ENCODE data around the gene BAD. TPM values are rescaled to one million over a fixed set of nuclear protein-coding genes. Genes with fewer than 3 reads are reported as not detected.
"Not testable (repeated sequence)": the region's sequence is repeated elsewhere in the genome, so short reads cannot be mapped to it uniquely, and the experiment has no call there.

The BAD gene
- total RNA-seq, 1 donor from 2014 or later = 26.6 TPM

GRCh38 chr11:64327993-64328392 lies 43.5 kb upstream of the BAD start:
- ChIA-PET CTCF (interaction anchor here (1.5 kb wide), 1 partner anchor 10 kb away, joined by 7 read pairs; the partner anchor contains the start of gene PRDX5), POLR2A (interaction anchor here (0.7 to 1.4 kb wide), 2 partner anchors 10 to 346 kb away, joined by 5 to 7 read pairs; partner anchors contain the start of genes PRDX5 and TRMT112)
- Mint-ChIP-seq H3K9me3 (peaks cover 1% of the 10 kb centered on the region), H3K27me3 (no peaks in the 10 kb centered on the region), H3K4me1 (peaks cover 11% of the 10 kb centered on the region), H3K4me3 (no peak overlapping the region), H3K27ac (no peak overlapping the region), H3K36me3 (ENCODE audit: low read depth) (no peaks in the 10 kb centered on the region)
- ATAC-seq (ENCODE audit: low read depth) = no peak
- DNase-seq = no peak
- intact Hi-C loops (cut with micrococcal nuclease) = no loop called here
- no peak for TF ChIP-seq CTCF (IDR thresholded peaks at IDR 0.05)

- no peak overlapping the region for H3K4me3 Mint-ChIP-seq
- intact Hi-C loops (cut with micrococcal nuclease) = no loop called here
- no peak for DNase-seq
- no peaks in the 10 kb centered on the region for H3K27me3 Mint-ChIP-seq
- H3K36me3 Mint-ChIP-seq (ENCODE audit: low read depth) = no peaks in the 10 kb centered on the region
- no peak overlapping the region for H3K27ac Mint-ChIP-seq
- ChIA-PET POLR2A (interaction anchor here (1.4 kb wide), 1 partner anchor 10 kb away, joined by 5 read pairs; the partner anchor contains the start of genes PRDX5 and TRMT112), CTCF (interaction anchor here (1.5 kb wide), 1 partner anchor 9 kb away, joined by 7 read pairs; the partner anchor contains the start of gene PRDX5)
- no peak for TF ChIP-seq CTCF (IDR thresholded peaks at IDR 0.05)
- H3K4me1 Mint-ChIP-seq = peaks cover 11% of the 10 kb centered on the region
- ATAC-seq (ENCODE audit: low read depth) = no peak
- peaks cover 1% of the 10 kb centered on the region for H3K9me3 Mint-ChIP-seq
These were observed 42.9 kb upstream of the BAD start for GRCh38 chr11:64327375-64327774.

- Mint-ChIP-seq H3K4me3 (no peak overlapping the region), H3K27ac (no peak overlapping the region), H3K36me3 (ENCODE audit: low read depth) (peaks cover 16% of the 10 kb centered on the region), H3K9me3 (peaks cover 1% of the 10 kb centered on the region), H3K4me1 (peaks cover 2% of the 10 kb centered on the region), H3K27me3 (no peaks in the 10 kb centered on the region)
- no peak for TF ChIP-seq CTCF (IDR thresholded peaks at IDR 0.05)
- POLR2A ChIA-PET = interaction anchor here (0.6 to 2.2 kb wide), 2 partner anchors 11 to 356 kb away, joined by 4 to 8 read pairs; no protein-coding TSS in a partner anchor
- ATAC-seq (ENCODE audit: low read depth) = no peak
- DNase-seq = no peak
- CTCF ChIA-PET = interaction anchor here (1.5 kb wide), 1 partner anchor 30 kb away, joined by 4 read pairs; no protein-coding TSS in a partner anchor
- intact Hi-C loops (cut with micrococcal nuclease) = no loop called here
These were observed 40.4 kb upstream of the BAD start for GRCh38 chr11:64324692-64325469.

GRCh38 chr11:64323984-64324383 lies 39.5 kb upstream of the BAD start:
- CTCF ChIA-PET; H3K27me3 Mint-ChIP-seq; ATAC-seq (ENCODE audit: low read depth); DNase-seq; H3K4me1 Mint-ChIP-seq; H3K4me3 Mint-ChIP-seq; intact Hi-C loops (cut with micrococcal nuclease); H3K27ac Mint-ChIP-seq; H3K9me3 Mint-ChIP-seq: not testable (repeated sequence)
- POLR2A ChIA-PET = interaction anchor here (1.5 to 2.2 kb wide), 2 partner anchors 12 kb away, joined by 4 to 8 read pairs; no protein-coding TSS in a partner anchor
- H3K36me3 Mint-ChIP-seq (ENCODE audit: low read depth) = peaks cover 16% of the 10 kb centered on the region

- H3K4me3 Mint-ChIP-seq = no peak overlapping the region
- no peaks in the 10 kb centered on the region for H3K27me3 Mint-ChIP-seq
- ChIA-PET CTCF (no interaction called here), POLR2A (interaction anchor here (1.5 kb wide), 1 partner anchor 12 kb away, joined by 4 read pairs; no protein-coding TSS in a partner anchor)
- ATAC-seq (ENCODE audit: low read depth) = no peak
- intact Hi-C loops (cut with micrococcal nuclease) = no loop called here
- no peak for TF ChIP-seq CTCF (IDR thresholded peaks at IDR 0.05)
- no peak for DNase-seq
- peaks cover 16% of the 10 kb centered on the region for H3K36me3 Mint-ChIP-seq (ENCODE audit: low read depth)
- peaks cover 1% of the 10 kb centered on the region for H3K9me3 Mint-ChIP-seq
- no peak overlapping the region for H3K27ac Mint-ChIP-seq
- H3K4me1 Mint-ChIP-seq = peaks cover 10% of the 10 kb centered on the region
These were observed 38.9 kb upstream of the BAD start for GRCh38 chr11:64323373-64323772.

Measured in activated B cell treated with CpG ODN at 0.5 μM for 24 hours (primary cell).